ENCODE data around the gene NR6A1. TPM values are rescaled to one million over a fixed set of nuclear protein-coding genes. Genes with fewer than 3 reads are reported as not detected.

NR6A1 gene
- total RNA-seq, 1 experiment from 2014 or later = 99.3 TPM

DNA sequence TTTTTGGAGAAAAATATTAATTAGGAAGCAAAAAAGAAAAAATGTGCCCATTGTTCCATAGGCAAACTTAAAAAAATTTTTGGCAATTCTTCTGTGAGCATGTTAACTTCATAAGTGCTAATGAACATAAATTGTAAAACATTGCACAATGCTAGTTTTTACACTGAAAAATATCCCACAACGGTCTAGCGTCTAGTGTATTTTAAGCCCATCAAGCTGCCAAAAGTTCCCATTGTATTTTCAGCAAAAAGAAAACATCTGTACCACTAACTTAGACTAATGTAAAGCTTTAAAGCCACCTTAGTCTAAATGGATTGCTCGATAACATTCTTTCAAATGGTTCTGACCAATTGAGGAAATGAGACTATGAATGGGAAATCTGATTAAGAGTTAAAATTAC lies 2.8 kb downstream of the NR6A1 start:
- no peak overlapping the region for H3K14ac ChIP-seq (ENCODE audit: insufficient read depth, low read length)
- no peaks in the 10 kb centered on the region for H3K79me1 ChIP-seq (ENCODE audit: insufficient read depth, low read depth, low read length, poor library complexity, severe bottlenecking)
- H3K23me2 ChIP-seq (ENCODE audit: insufficient read length, low read depth, low read length, poor library complexity, severe bottlenecking) = peaks cover 12% of the 10 kb centered on the region
- Mint-ChIP-seq H3K4me1 (peaks cover 61 to 68% of the 10 kb centered on the region in 2 experiments), H3K27ac (no peak overlapping the region), H3K36me3 (ENCODE audit: insufficient read depth in 1 of 3, low read depth in 3 of 3) (no peaks in the 10 kb centered on the region), H3K4me3 (peak overlapping the region; percentile 85 to 99), H3K27me3 (ENCODE audit: low read depth) (peaks cover 30% of the 10 kb centered on the region), H3K9me3 (no peaks in the 10 kb centered on the region)
- no peak overlapping the region for H2BK12ac ChIP-seq (ENCODE audit: insufficient read length, low read depth, low read length)
- no peaks in the 10 kb centered on the region for H4K20me1 ChIP-seq (ENCODE audit: control insufficient read depth, insufficient read depth, insufficient read length)
- no peak overlapping the region for H3K4ac ChIP-seq (ENCODE audit: low read depth, low read length)
- H3K56ac ChIP-seq (ENCODE audit: insufficient read length, low read depth, low read length) = no peak overlapping the region
- no peaks in the 10 kb centered on the region for H3K9me3 ChIP-seq (ENCODE audit: control insufficient read depth, low read depth, low read length)
- H3T11ph ChIP-seq (ENCODE audit: low read length) = no peak overlapping the region
- H2BK15ac ChIP-seq (ENCODE audit: low read depth, low read length) = no peak overlapping the region
- peak overlapping the region; percentile 18 for H3K4me2 ChIP-seq (ENCODE audit: insufficient read depth, insufficient read length, low read length)
- no peak overlapping the region for H2BK120ac ChIP-seq (ENCODE audit: low read depth, low read length, poor library complexity, severe bottlenecking)
- no peak for DNase-seq
- H4K91ac ChIP-seq (ENCODE audit: insufficient read length, low read depth, low read length) = no peak overlapping the region
- H3K27me3 ChIP-seq (ENCODE audit: insufficient read depth, low read length) = no peaks in the 10 kb centered on the region
- H4K5ac ChIP-seq (ENCODE audit: insufficient read length, low read depth, low read length) = no peak overlapping the region
- peaks cover 3% of the 10 kb centered on the region; the same call in 1 of the 2 replicates for H3K4me1 ChIP-seq (ENCODE audit: insufficient read depth, low read length)
- TF ChIP-seq CTCF (conservative IDR thresholded peaks at IDR 0.05) = no peak
- H2BK5ac ChIP-seq (ENCODE audit: insufficient read length, low read length) = no peak overlapping the region
- H3K27ac ChIP-seq (ENCODE audit: insufficient read length, low read depth, low read length) = no peak overlapping the region
- H2AFZ ChIP-seq (ENCODE audit: low read length) = no peak overlapping the region
- no peak overlapping the region for H3K23ac ChIP-seq (ENCODE audit: insufficient read length, low read depth, low read length)
- peaks cover 14% of the 10 kb centered on the region; the same call in 1 of the 2 replicates for H3K79me2 ChIP-seq (ENCODE audit: insufficient read depth, low read length)
- no CpG with 5 or more reads among the region's 3 CpGs for WGBS (ENCODE audit: extremely low coverage, insufficient read length, low lambda C conversion rate)
- H2BK20ac ChIP-seq (ENCODE audit: low read depth, low read length, poor library complexity, severe bottlenecking) = no peak overlapping the region
- no peak overlapping the region for H3K18ac ChIP-seq (ENCODE audit: insufficient read length, low read depth, low read length)
- no peak overlapping the region for H2AK5ac ChIP-seq (ENCODE audit: insufficient read length, low read length)
- no peak overlapping the region for H4K8ac ChIP-seq (replicated peaks; ENCODE audit: insufficient read length, low read depth, low read length)
- H3K9ac ChIP-seq (ENCODE audit: extremely low read depth, insufficient read length, low read length) = no peak overlapping the region

All from H9 (cell line).